Upper lobe of left lung (tissue), 4 donors: ENCODE data around the gene DEPP1.

Experiments used
- EP300 ChIP-seq, 4 donors: sonication (generic); formaldehyde crosslinking; IDR thresholded peaks; one replicate each; pipeline ENCODE4 v1.5.1; 2017; ENCODE audit warnings: antibody characterized with exemption in 4 of 4, control low read depth in 2 of 4
- POLR2A ChIP-seq, 4 donors: fragments of 450-650 bp; IDR thresholded peaks; one replicate each; pipeline ENCODE4 v1.5.1; 2016 to 2017; ENCODE audit warnings: antibody characterized with exemption in 4 of 4, mild to moderate bottlenecking in 2 of 4
- POLR2AphosphoS5 ChIP-seq, 2 donors: sonication (generic); formaldehyde crosslinking; IDR thresholded peaks; one replicate each; pipeline ENCODE4 v1.5.1; 2017; ENCODE audit warnings: antibody characterized with exemption in 2 of 2
- TF ChIP-seq, protein P1 (sequence below), 6 experiments: fragments of 450-650 bp in 4 of 6; fragments of 200-600 bp in 2 of 6; sonication (generic) in 2 of 6; IDR thresholded peaks; one replicate each; pipeline ENCODE4 v1.5.1; 2016 to 2019; ENCODE audit warnings: antibody characterized with exemption in 6 of 6

- no peak for TF ChIP-seq POLR2AphosphoS5 (IDR thresholded peaks at IDR 0.05)
- TF ChIP-seq, protein P1, sequence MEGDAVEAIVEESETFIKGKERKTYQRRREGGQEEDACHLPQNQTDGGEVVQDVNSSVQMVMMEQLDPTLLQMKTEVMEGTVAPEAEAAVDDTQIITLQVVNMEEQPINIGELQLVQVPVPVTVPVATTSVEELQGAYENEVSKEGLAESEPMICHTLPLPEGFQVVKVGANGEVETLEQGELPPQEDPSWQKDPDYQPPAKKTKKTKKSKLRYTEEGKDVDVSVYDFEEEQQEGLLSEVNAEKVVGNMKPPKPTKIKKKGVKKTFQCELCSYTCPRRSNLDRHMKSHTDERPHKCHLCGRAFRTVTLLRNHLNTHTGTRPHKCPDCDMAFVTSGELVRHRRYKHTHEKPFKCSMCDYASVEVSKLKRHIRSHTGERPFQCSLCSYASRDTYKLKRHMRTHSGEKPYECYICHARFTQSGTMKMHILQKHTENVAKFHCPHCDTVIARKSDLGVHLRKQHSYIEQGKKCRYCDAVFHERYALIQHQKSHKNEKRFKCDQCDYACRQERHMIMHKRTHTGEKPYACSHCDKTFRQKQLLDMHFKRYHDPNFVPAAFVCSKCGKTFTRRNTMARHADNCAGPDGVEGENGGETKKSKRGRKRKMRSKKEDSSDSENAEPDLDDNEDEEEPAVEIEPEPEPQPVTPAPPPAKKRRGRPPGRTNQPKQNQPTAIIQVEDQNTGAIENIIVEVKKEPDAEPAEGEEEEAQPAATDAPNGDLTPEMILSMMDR (IDR thresholded peaks at IDR 0.05): no peak
- no peak for TF ChIP-seq POLR2A (IDR thresholded peaks at IDR 0.05)
- peak in 1 of 4 donors; percentile 60 for TF ChIP-seq EP300 (IDR thresholded peaks at IDR 0.05)
Observed at GRCh38 chr10:44958196-44958897, 20.3 kb downstream of the DEPP1 start.
